Caki2 (cell line): ENCODE results near the gene NOC3L. TPM values are rescaled to one million over a fixed set of nuclear protein-coding genes. Genes with fewer than 3 reads are reported as not detected.

ENCODE experiments used
- DNase-seq: peaks from one replicate; pipeline ENCODE4 v3.0.0-alpha.2; 2015; ENCODE audit warnings: low read depth
- in situ Hi-C: cut with HindIII; loops from 2 replicates; pipeline ENCODE4 v1.10.0; 2016; ENCODE audit warnings: low sequenced_read_pairs, low pct_unique_long_range_greater_than_20kb, mixed read lengths
- total RNA-seq: library from RNA; depleted of rRNA; stranded (reverse); fragments of >200 nt; shearing (Covaris generic); gene quantifications from 2 replicates; pipeline ENCODE4 v1.2.3, GENCODE V29; 2014; ENCODE audit warnings: low replicate concordance

NOC3L gene
- total RNA-seq, 1 experiment from 2014 or later, result 25.2 TPM

- in situ Hi-C loops, result no loop called here
- DNase-seq, result peak; percentile 30
Observed at GRCh38 chr10:94320285-94320914, 42.3 kb downstream of the NOC3L start.

GRCh38 chr10:94316560-94316959 lies 46.2 kb downstream of the NOC3L start:
- in situ Hi-C loops, result no loop called here
- no peak for DNase-seq

- no peak for DNase-seq
- in situ Hi-C loops, result no loop called here
Observed at GRCh38 chr10:94315975-94316464, 46.7 kb downstream of the NOC3L start.

- in situ Hi-C loops, result no loop called here
- DNase-seq, result no peak
Observed at GRCh38 chr10:94315024-94315451, 47.7 kb downstream of the NOC3L start.

GRCh38 chr10:94310369-94310768 lies 52.4 kb downstream of the NOC3L start:
- DNase-seq, result no peak
- in situ Hi-C loops, result no loop called here

GRCh38 chr10:94308866-94309265 lies 53.9 kb downstream of the NOC3L start:
- in situ Hi-C loops, result no loop called here

GRCh38 chr10:94307046-94307615 lies 55.6 kb downstream of the NOC3L start:
- in situ Hi-C loops, result no loop called here

More at GRCh38 chr10:94308866-94309265, 53.9 kb downstream of the NOC3L start:
- no peak for DNase-seq

GRCh38 chr10:94303929-94304328 lies 58.8 kb downstream of the NOC3L start:
- in situ Hi-C loops, result no loop called here
- DNase-seq, result no peak

More at GRCh38 chr10:94307046-94307615, 55.6 kb downstream of the NOC3L start:
- no peak for DNase-seq

- DNase-seq, result no peak
Observed at GRCh38 chr10:94300042-94300441, 62.7 kb downstream of the NOC3L start.

GRCh38 chr10:94299417-94299816 lies 63.3 kb downstream of the NOC3L start:
- peak; percentile 42 for DNase-seq
- in situ Hi-C loops, result no loop called here

More at GRCh38 chr10:94300042-94300441, 62.7 kb downstream of the NOC3L start:
- in situ Hi-C loops, result no loop called here

GRCh38 chr10:94294168-94294567 lies 68.6 kb downstream of the NOC3L start:
- no peak for DNase-seq
- in situ Hi-C loops, result no loop called here

- no peak for DNase-seq
- in situ Hi-C loops, result no loop called here
Observed at GRCh38 chr10:94293354-94293753, 69.4 kb downstream of the NOC3L start.

- in situ Hi-C loops, result no loop called here
- no peak for DNase-seq
Observed at GRCh38 chr10:94292434-94293090, 70.2 kb downstream of the NOC3L start.

GRCh38 chr10:94288361-94289101 lies 74.2 kb downstream of the NOC3L start:
- in situ Hi-C loops, result no loop called here
- DNase-seq, result no peak

- in situ Hi-C loops, result no loop called here
Observed at GRCh38 chr10:94287336-94287735, 75.4 kb downstream of the NOC3L start.

GRCh38 chr10:94286901-94287300 lies 75.8 kb downstream of the NOC3L start:
- no peak for DNase-seq

More at GRCh38 chr10:94287336-94287735, 75.4 kb downstream of the NOC3L start:
- no peak for DNase-seq

GRCh38 chr10:94285271-94285670 lies 77.5 kb downstream of the NOC3L start:
- in situ Hi-C loops, result no loop called here
- no peak for DNase-seq

More at GRCh38 chr10:94286901-94287300, 75.8 kb downstream of the NOC3L start:
- in situ Hi-C loops, result no loop called here
